ENCODE measurements around the gene ANAPC10. TPM values are rescaled to one million over a fixed set of nuclear protein-coding genes. Genes with fewer than 3 reads are reported as not detected.

The ANAPC10 gene
- total and polyA plus RNA-seq, 2 experiments from 2014 or later, result 22.4 to 31.7 TPM

GRCh38 chr4:145069361-145069760, 28.6 kb downstream of the ANAPC10 start:
- WGBS, 2 experiments (ENCODE audit: low coverage in 1 of 2, low lambda C conversion rate in 2 of 2, missing lambda C conversion rate in 2 of 2), result 38 to 41% methylated on average over 3 of the region's 3 CpGs
- peak overlapping the region; percentile 21 for H3K4me2 ChIP-seq (ENCODE audit: unreplicated experiment)
- in situ Hi-C loops (cut with MboI), result loop anchor here (25.0 kb wide), 1 partner anchor 882 kb away; no protein-coding TSS in a partner anchor
- H3K4me3 ChIP-seq, result no peak overlapping the region
- H3K9ac ChIP-seq, result no peak overlapping the region
- H3K27me3 ChIP-seq (replicated peaks; ENCODE audit: insufficient read depth), result no peaks in the 10 kb centered on the region
- H3K9me2 ChIP-seq (ENCODE audit: insufficient read depth), result no peaks in the 10 kb centered on the region
- H3F3A ChIP-seq (ENCODE audit: insufficient read depth), result no peaks in the 10 kb centered on the region
- peaks cover 11% of the 10 kb centered on the region for H3K4me1 ChIP-seq (ENCODE audit: insufficient read depth)
- TF ChIP-seq EZH2phosphoT487 (IDR thresholded peaks at IDR 0.05; ENCODE audit: insufficient read depth, low read depth), result no peak
- no peak for TF ChIP-seq EZH2 (IDR thresholded peaks at IDR 0.05; ENCODE audit: insufficient read depth, poor library complexity, severe bottlenecking)
- H2AFZ ChIP-seq, result no peak overlapping the region
- no peaks in the 10 kb centered on the region for H3K9me3 ChIP-seq (ENCODE audit: low read depth)
- peak; percentile 66 for DNase-seq
- no peaks in the 10 kb centered on the region; the same call in 1 of the 2 replicates for H3K79me2 ChIP-seq (ENCODE audit: insufficient read depth)
- H3K36me3 ChIP-seq (ENCODE audit: low read depth), result no peaks in the 10 kb centered on the region
- no peak overlapping the region for H3K27ac ChIP-seq
- no peaks in the 10 kb centered on the region; the same call in 1 of the 2 replicates for H4K20me1 ChIP-seq (ENCODE audit: insufficient read depth)

DNA sequence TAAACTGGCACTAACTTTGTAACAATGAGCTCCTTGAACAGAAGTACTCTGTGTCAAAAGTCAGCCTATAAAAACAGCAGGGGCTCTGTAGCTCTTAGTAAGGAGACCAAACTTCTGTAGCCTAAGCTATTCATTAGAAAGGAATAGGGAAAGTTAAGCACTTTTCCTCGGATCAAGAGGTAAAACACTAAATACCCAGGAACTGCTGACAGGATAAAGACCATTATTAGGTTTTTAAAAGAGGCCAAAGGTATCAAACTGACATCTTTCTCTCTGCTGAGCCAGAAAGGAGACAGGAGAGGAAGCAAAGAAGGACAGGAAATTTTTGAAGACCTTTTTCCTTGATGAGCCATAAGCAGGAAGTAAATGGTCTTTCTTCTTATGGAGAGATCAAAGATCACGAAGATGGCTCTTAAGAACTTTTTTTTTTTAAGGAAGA, 31.9 kb downstream of the ANAPC10 start:
- TF ChIP-seq EZH2 (IDR thresholded peaks at IDR 0.05; ENCODE audit: insufficient read depth, poor library complexity, severe bottlenecking) (no peak), EZH2phosphoT487 (IDR thresholded peaks at IDR 0.05; ENCODE audit: insufficient read depth, low read depth) (no peak)
- no peak for DNase-seq
- Histone ChIP-seq H3K4me3 (no peak overlapping the region), H3F3A (ENCODE audit: insufficient read depth) (no peaks in the 10 kb centered on the region), H4K20me1 (ENCODE audit: insufficient read depth) (no peaks in the 10 kb centered on the region; the same call in 1 of the 2 replicates), H3K27ac (no peak overlapping the region), H3K36me3 (ENCODE audit: low read depth) (no peaks in the 10 kb centered on the region), H3K9ac (no peak overlapping the region), H3K79me2 (ENCODE audit: insufficient read depth) (no peaks in the 10 kb centered on the region), H2AFZ (no peak overlapping the region), H3K9me2 (ENCODE audit: insufficient read depth) (no peaks in the 10 kb centered on the region), H3K4me1 (ENCODE audit: insufficient read depth) (peaks cover 11% of the 10 kb centered on the region), H3K27me3 (replicated peaks; ENCODE audit: insufficient read depth) (no peaks in the 10 kb centered on the region), H3K9me3 (ENCODE audit: low read depth) (no peaks in the 10 kb centered on the region), H3K4me2 (ENCODE audit: unreplicated experiment) (no peak overlapping the region)
- 94 to 97% methylated on average over 2 of the region's 2 CpGs for WGBS, 2 experiments (ENCODE audit: low coverage in 1 of 2, low lambda C conversion rate in 2 of 2, missing lambda C conversion rate in 2 of 2)
- in situ Hi-C loops (cut with MboI), result loop anchor here (25.0 kb wide), 1 partner anchor 879 kb away; no protein-coding TSS in a partner anchor

DNA sequence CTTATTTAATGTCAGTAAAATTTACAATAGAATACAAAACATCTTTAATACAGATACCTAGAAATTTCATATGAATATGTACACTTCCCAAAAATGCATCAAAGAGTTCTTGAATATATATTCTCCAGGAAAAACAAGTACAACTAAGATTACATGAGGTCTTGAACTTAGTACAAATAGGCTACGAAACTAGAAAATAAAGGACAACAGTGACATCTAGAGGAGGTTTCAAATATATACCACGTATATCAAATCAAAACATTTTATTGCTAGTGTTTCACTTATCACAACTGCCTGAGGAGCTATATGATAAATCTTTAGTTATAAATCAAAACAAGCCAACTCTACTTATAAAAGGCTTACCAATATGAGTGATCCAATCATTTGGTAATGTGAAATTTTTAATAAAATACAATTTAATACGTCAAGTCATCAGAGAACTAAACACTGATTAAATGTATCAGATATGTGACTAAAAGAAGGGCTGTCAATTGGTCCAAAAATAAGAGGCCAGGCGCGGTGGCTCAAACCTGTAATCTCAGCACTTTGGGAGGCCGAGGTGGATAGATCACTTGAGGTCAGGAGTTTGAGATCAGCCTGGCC, 36.6 kb downstream of the ANAPC10 start:
- Histone ChIP-seq H3K79me2 (ENCODE audit: insufficient read depth) (0 out of 2 replicates have a peak, but pooled peaks cover 6% of the 10 kb centered on the region), H3K36me3 (ENCODE audit: low read depth) (no peaks in the 10 kb centered on the region), H2AFZ (no peak overlapping the region), H3F3A (ENCODE audit: insufficient read depth) (no peaks in the 10 kb centered on the region), H3K4me1 (ENCODE audit: insufficient read depth) (no peaks in the 10 kb centered on the region), H4K20me1 (ENCODE audit: insufficient read depth) (no peaks in the 10 kb centered on the region), H3K27ac (no peak overlapping the region), H3K9me2 (ENCODE audit: insufficient read depth) (no peaks in the 10 kb centered on the region), H3K27me3 (replicated peaks; ENCODE audit: insufficient read depth) (no peaks in the 10 kb centered on the region), H3K9me3 (ENCODE audit: low read depth) (no peaks in the 10 kb centered on the region), H3K9ac (no peak overlapping the region), H3K4me2 (ENCODE audit: unreplicated experiment) (no peak overlapping the region), H3K4me3 (no peak overlapping the region)
- in situ Hi-C loops (cut with MboI), result loop anchor here (25.0 kb wide), 1 partner anchor 874 kb away; no protein-coding TSS in a partner anchor
- TF ChIP-seq EZH2 (IDR thresholded peaks at IDR 0.05; ENCODE audit: insufficient read depth, poor library complexity, severe bottlenecking), result no peak
- no peak for TF ChIP-seq EZH2phosphoT487 (IDR thresholded peaks at IDR 0.05; ENCODE audit: insufficient read depth, low read depth)
- 52 to 55% methylated on average over 6 of the region's 6 CpGs for WGBS, 2 experiments (ENCODE audit: low coverage in 1 of 2, low lambda C conversion rate in 2 of 2, missing lambda C conversion rate in 2 of 2)
- DNase-seq, result peak; percentile 60

- no peaks in the 10 kb centered on the region for H3K9me2 ChIP-seq (ENCODE audit: insufficient read depth)
- no peaks in the 10 kb centered on the region for H3K4me1 ChIP-seq (ENCODE audit: insufficient read depth)
- no peak for DNase-seq
- H4K20me1 ChIP-seq (ENCODE audit: insufficient read depth), result no peaks in the 10 kb centered on the region
- 0 out of 2 replicates have a peak, but pooled peaks cover 6% of the 10 kb centered on the region for H3K79me2 ChIP-seq (ENCODE audit: insufficient read depth)
- H3K4me2 ChIP-seq (ENCODE audit: unreplicated experiment), result no peak overlapping the region
- no peak overlapping the region for H3K4me3 ChIP-seq
- H3K36me3 ChIP-seq (ENCODE audit: low read depth), result no peaks in the 10 kb centered on the region
- no peak for TF ChIP-seq EZH2 (IDR thresholded peaks at IDR 0.05; ENCODE audit: insufficient read depth, poor library complexity, severe bottlenecking)
- no peak for TF ChIP-seq EZH2phosphoT487 (IDR thresholded peaks at IDR 0.05; ENCODE audit: insufficient read depth, low read depth)
- H3K27me3 ChIP-seq (replicated peaks; ENCODE audit: insufficient read depth), result no peaks in the 10 kb centered on the region
- H3K9me3 ChIP-seq (ENCODE audit: low read depth), result no peaks in the 10 kb centered on the region
- no peak overlapping the region for H3K9ac ChIP-seq
- in situ Hi-C loops (cut with MboI), result loop anchor here (25.0 kb wide), 1 partner anchor 871 kb away; no protein-coding TSS in a partner anchor
- no peak overlapping the region for H2AFZ ChIP-seq
- no peak overlapping the region for H3K27ac ChIP-seq
- no peaks in the 10 kb centered on the region for H3F3A ChIP-seq (ENCODE audit: insufficient read depth)
Observed at GRCh38 chr4:145058256-145058655, 39.7 kb downstream of the ANAPC10 start.

Data from GM23248 (cell line).